Caco-2 (cell line): ENCODE results near the gene LAPTM4A. TPM values are rescaled to one million over a fixed set of nuclear protein-coding genes. Genes with fewer than 3 reads are reported as not detected.

ENCODE experiments used
- BruUV-seq: library from RNA; stranded (reverse); fragments of 400-500 nt; replicated peaks from 2 replicates; lab custom pipeline; 2021; lab: Mats Ljungman, UMichigan
- CTCF ChIA-PET: fragments of 300-600 bp; sonication (Branson Sonifier 250); formaldehyde crosslinking; loops from one replicate; lab custom pipeline; 2022; ENCODE audit warnings: antibody characterized with exemption; lab: Charles Lee
- POLR2A ChIA-PET: fragments of 300-600 bp; sonication (Branson Sonifier 250); formaldehyde crosslinking; loops from one replicate; lab custom pipeline; 2022; ENCODE audit warnings: antibody characterized with exemption; lab: Charles Lee
- DNase-seq, 2 experiments: peaks; one replicate each; pipeline versions ENCODE4 v3.0.0 to v3.0.0-alpha.2; 2020 to 2022
- H3K27me3 ChIP-seq: replicated peaks from 2 replicates; pipeline ENCODE4 v1.6.0; 2011; ENCODE audit warnings: low read length; ENCODE audit not compliant: control insufficient read depth, insufficient read depth
- H3K36me3 ChIP-seq: 2 replicates; pipeline ENCODE4 v1.5.1; 2011; ENCODE audit warnings: low read length; ENCODE audit not compliant: control insufficient read depth, insufficient read depth
- H3K4me1 ChIP-seq: fragments of 250-450 bp; sonication (Bioruptor Pico); 2 replicates; pipeline ENCODE4 v1.5.1; 2020; ENCODE audit warnings: mild to moderate bottlenecking
- H3K4me3 ChIP-seq: 2 replicates; pipeline ENCODE4 v1.5.1; 2011; ENCODE audit warnings: low read depth, mild to moderate bottlenecking, control low read depth, low read length
- H3K9me3 ChIP-seq: fragments of 250-450 bp; sonication (Bioruptor Pico); 2 replicates; pipeline ENCODE4 v1.5.1; 2020; ENCODE audit warnings: mild to moderate bottlenecking, moderate library complexity
- H3K27ac Mint-ChIP-seq: one replicate; pipeline ENCODE4 v1.8.0; 2022; ENCODE audit warnings: mixed read lengths; ENCODE audit not compliant: unreplicated experiment
- H3K27me3 Mint-ChIP-seq: one replicate; pipeline ENCODE4 v1.8.0; 2022; ENCODE audit warnings: mixed read lengths; ENCODE audit not compliant: insufficient read depth, unreplicated experiment
- H3K36me3 Mint-ChIP-seq: one replicate; pipeline ENCODE4 v1.8.0; 2022; ENCODE audit warnings: mild to moderate bottlenecking, mixed read lengths; ENCODE audit not compliant: insufficient read depth, unreplicated experiment
- H3K4me1 Mint-ChIP-seq: one replicate; pipeline ENCODE4 v1.8.0; 2022; ENCODE audit warnings: low read depth, mixed read lengths; ENCODE audit not compliant: unreplicated experiment
- H3K4me3 Mint-ChIP-seq: one replicate; pipeline ENCODE4 v1.8.0; 2022; ENCODE audit warnings: mild to moderate bottlenecking, moderate library complexity, mixed read lengths; ENCODE audit not compliant: unreplicated experiment
- H3K9me3 Mint-ChIP-seq: one replicate; pipeline ENCODE4 v1.8.0; 2022; ENCODE audit warnings: mixed read lengths; ENCODE audit not compliant: unreplicated experiment
- intact Hi-C: fragments of 100-400 bp; cut with micrococcal nuclease; formaldehyde crosslinking; loops from one replicate; pipeline ENCODE4 v1.10.0; 2022; ENCODE audit not compliant: unreplicated experiment
- total RNA-seq: library from RNA; stranded (reverse); gene quantifications from 2 replicates; pipeline ENCODE4 v1.2.3, GENCODE V29; 2022
- TF ChIP-seq, protein P1 (sequence below), 2 experiments: fragments of 200-600 bp in 1 of 2; IDR thresholded peaks; 1 replicate in 1 of 2; 2 replicates in 1 of 2; pipeline versions ENCODE4 v1.5.1 to v1.8.0; 2011 to 2022; ENCODE audit warnings: antibody characterized with exemption in 1 of 2, control low read depth in 1 of 2, inconsistent platforms in 1 of 2, low read depth in 1 of 2, low read length in 1 of 2, mild to moderate bottlenecking in 1 of 2, moderate library complexity in 1 of 2; ENCODE audit not compliant: insufficient read depth in 1 of 2, severe bottlenecking in 1 of 2, unreplicated experiment in 1 of 2

LAPTM4A gene
- total RNA-seq, 1 experiment from 2014 or later = 140 TPM

DNA sequence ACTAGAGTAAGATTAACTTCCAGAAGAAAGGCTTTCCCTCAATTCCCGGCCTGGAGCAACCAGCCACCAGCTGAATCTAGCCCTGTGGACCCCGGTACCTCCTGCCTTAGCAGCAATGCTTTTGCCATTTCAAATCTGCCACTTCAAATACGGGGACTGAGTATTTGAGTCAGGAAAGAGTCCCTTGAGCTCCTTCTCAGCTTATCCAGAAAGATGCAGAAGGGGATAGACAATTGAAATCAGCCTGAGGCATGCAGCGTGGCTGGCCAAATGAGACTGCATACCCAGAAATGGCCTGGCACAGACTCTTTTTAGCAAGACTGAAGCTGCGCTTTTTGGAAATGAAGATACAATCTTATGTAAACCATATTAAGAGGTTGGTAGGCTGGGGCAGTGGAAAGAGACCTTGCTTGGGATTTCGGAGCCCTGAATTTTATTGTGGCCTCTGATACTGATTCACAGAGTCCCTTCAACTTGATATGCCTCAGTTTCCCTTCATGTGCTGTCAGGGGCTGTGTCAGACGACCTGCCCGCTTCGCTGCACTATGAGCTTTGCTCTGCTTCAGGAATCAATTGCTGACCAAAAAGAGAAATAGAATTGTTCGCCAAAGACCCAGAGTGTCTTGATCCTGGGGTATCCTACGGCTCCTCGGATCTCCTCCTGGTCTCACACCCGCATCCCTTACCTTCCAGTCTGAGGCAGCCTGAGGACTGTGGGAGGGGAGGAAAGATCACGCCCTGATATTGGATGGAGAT is 40.0 kb downstream of the LAPTM4A start:
- H3K36me3 Mint-ChIP-seq = peaks cover 10% of the 10 kb centered on the region
- H3K9me3 ChIP-seq = no peaks in the 10 kb centered on the region
- H3K4me3 ChIP-seq = peak overlapping the region; percentile 55
- ChIA-PET POLR2A (interaction anchor here (0.5 kb wide), 1 partner anchor 21 kb away, joined by 3 read pairs; the partner anchor contains the start of gene WDR35), CTCF (no interaction called here)
- no TSS peak for BruUV-seq
- no peaks in the 10 kb centered on the region for H3K27me3 ChIP-seq
- H3K4me1 ChIP-seq = peaks cover 17% of the 10 kb centered on the region
- H3K36me3 ChIP-seq = no peaks in the 10 kb centered on the region
- H3K27ac Mint-ChIP-seq = peak overlapping the region; percentile 16
- peaks cover 17% of the 10 kb centered on the region for H3K4me1 Mint-ChIP-seq
- intact Hi-C loops = no loop called here
- TF ChIP-seq, protein P1, sequence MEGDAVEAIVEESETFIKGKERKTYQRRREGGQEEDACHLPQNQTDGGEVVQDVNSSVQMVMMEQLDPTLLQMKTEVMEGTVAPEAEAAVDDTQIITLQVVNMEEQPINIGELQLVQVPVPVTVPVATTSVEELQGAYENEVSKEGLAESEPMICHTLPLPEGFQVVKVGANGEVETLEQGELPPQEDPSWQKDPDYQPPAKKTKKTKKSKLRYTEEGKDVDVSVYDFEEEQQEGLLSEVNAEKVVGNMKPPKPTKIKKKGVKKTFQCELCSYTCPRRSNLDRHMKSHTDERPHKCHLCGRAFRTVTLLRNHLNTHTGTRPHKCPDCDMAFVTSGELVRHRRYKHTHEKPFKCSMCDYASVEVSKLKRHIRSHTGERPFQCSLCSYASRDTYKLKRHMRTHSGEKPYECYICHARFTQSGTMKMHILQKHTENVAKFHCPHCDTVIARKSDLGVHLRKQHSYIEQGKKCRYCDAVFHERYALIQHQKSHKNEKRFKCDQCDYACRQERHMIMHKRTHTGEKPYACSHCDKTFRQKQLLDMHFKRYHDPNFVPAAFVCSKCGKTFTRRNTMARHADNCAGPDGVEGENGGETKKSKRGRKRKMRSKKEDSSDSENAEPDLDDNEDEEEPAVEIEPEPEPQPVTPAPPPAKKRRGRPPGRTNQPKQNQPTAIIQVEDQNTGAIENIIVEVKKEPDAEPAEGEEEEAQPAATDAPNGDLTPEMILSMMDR (IDR thresholded peaks at IDR 0.05; ENCODE audit: insufficient read depth in 1 of 2, low read depth in 1 of 2, low read length in 1 of 2, severe bottlenecking in 1 of 2, unreplicated experiment in 1 of 2) = no peak
- H3K9me3 Mint-ChIP-seq = peaks cover 14% of the 10 kb centered on the region
- peak overlapping the region; percentile 71 for H3K4me3 Mint-ChIP-seq
- no peak for DNase-seq
- no peaks in the 10 kb centered on the region for H3K27me3 Mint-ChIP-seq

- Mint-ChIP-seq H3K4me1 (peaks cover 9% of the 10 kb centered on the region), H3K36me3 (peaks cover 12% of the 10 kb centered on the region), H3K27ac (no peak overlapping the region), H3K4me3 (no peak overlapping the region), H3K27me3 (no peaks in the 10 kb centered on the region), H3K9me3 (peaks cover 4% of the 10 kb centered on the region)
- H3K27me3 ChIP-seq = no peaks in the 10 kb centered on the region
- H3K4me3 ChIP-seq = no peak overlapping the region
- H3K4me1 ChIP-seq = peaks cover 17% of the 10 kb centered on the region
- POLR2A ChIA-PET = no interaction called here
- CTCF ChIA-PET = interaction anchor here (0.6 to 0.7 kb wide), 2 partner anchors 123 to 288 kb away, joined by 3 to 7 read pairs; no protein-coding TSS in a partner anchor
- no TSS peak for BruUV-seq
- no peaks in the 10 kb centered on the region for H3K36me3 ChIP-seq
- DNase-seq = no peak
- intact Hi-C loops = no loop called here
- no peaks in the 10 kb centered on the region for H3K9me3 ChIP-seq
- TF ChIP-seq, protein P1 (IDR thresholded peaks at IDR 0.05; ENCODE audit: insufficient read depth in 1 of 2, low read depth in 1 of 2, low read length in 1 of 2, severe bottlenecking in 1 of 2, unreplicated experiment in 1 of 2) = no peak
Observed at GRCh38 chr2:20008703-20009102, 42.7 kb downstream of the LAPTM4A start.

- Histone ChIP-seq H3K4me1 (no peaks in the 10 kb centered on the region), H3K36me3 (no peaks in the 10 kb centered on the region), H3K27me3 (no peaks in the 10 kb centered on the region), H3K9me3 (no peaks in the 10 kb centered on the region), H3K4me3 (no peak overlapping the region)
- TF ChIP-seq, protein P1 (IDR thresholded peaks at IDR 0.05; ENCODE audit: insufficient read depth in 1 of 2, low read depth in 1 of 2, low read length in 1 of 2, severe bottlenecking in 1 of 2, unreplicated experiment in 1 of 2) = no peak
- Mint-ChIP-seq H3K4me1 (no peaks in the 10 kb centered on the region), H3K36me3 (peaks cover 11% of the 10 kb centered on the region), H3K9me3 (no peaks in the 10 kb centered on the region), H3K27ac (no peak overlapping the region), H3K4me3 (no peak overlapping the region), H3K27me3 (no peaks in the 10 kb centered on the region)
- POLR2A ChIA-PET = no interaction called here
- intact Hi-C loops = no loop called here
- no peak for DNase-seq
- no TSS peak for BruUV-seq
- CTCF ChIA-PET = no interaction called here
Observed at GRCh38 chr2:20005891-20006470, 45.4 kb downstream of the LAPTM4A start.
